Smooth muscle cell (in vitro differentiated cells): Measurements from ENCODE around the gene GREB1. TPM values are rescaled to one million over a fixed set of nuclear protein-coding genes. Genes with fewer than 3 reads are reported as not detected.

Source experiments
- DNase-seq: peaks from one replicate; lab custom pipeline; 2025; ENCODE audit not compliant: unreplicated experiment; lab: John Stamatoyannopoulos, UW
- H2AFZ ChIP-seq: fragments of 200-600 bp; sonication (generic); 2 replicates; pipeline ENCODE4 v1.6.0; 2016; ENCODE audit warnings: antibody characterized with exemption, low read depth, mild to moderate bottlenecking
- H3F3A ChIP-seq: fragments of 200-600 bp; sonication (generic); 2 replicates; pipeline ENCODE4 v1.6.0; 2017; ENCODE audit warnings: antibody characterized with exemption, low read depth
- H3K27ac ChIP-seq: fragments of 200-600 bp; sonication (generic); 2 replicates; pipeline ENCODE4 v1.5.1; 2016; ENCODE audit warnings: low read depth, mild to moderate bottlenecking
- H3K27me3 ChIP-seq: fragments of 200-600 bp; sonication (generic); 2 replicates; pipeline ENCODE4 v1.6.1; 2016; ENCODE audit warnings: low read depth, mild to moderate bottlenecking
- H3K36me3 ChIP-seq: fragments of 200-600 bp; sonication (generic); 2 replicates; pipeline ENCODE4 v1.5.1; 2016; ENCODE audit warnings: low read depth
- H3K4me1 ChIP-seq: fragments of 200-600 bp; sonication (generic); 2 replicates; pipeline ENCODE4 v1.5.1; 2016; ENCODE audit warnings: low read depth
- H3K4me2 ChIP-seq: fragments of 200-600 bp; sonication (generic); 2 replicates; pipeline ENCODE4 v1.6.0; 2016; ENCODE audit warnings: mild to moderate bottlenecking
- H3K4me3 ChIP-seq: fragments of 200-600 bp; sonication (generic); 2 replicates; pipeline ENCODE4 v1.5.1; 2016; ENCODE audit warnings: mild to moderate bottlenecking
- H3K79me2 ChIP-seq: fragments of 200-600 bp; sonication (generic); 2 replicates; pipeline ENCODE4 v1.6.0; 2016; ENCODE audit warnings: low read depth, mild to moderate bottlenecking
- H3K9ac ChIP-seq: fragments of 200-600 bp; sonication (generic); 2 replicates; pipeline ENCODE4 v1.6.0; 2016; ENCODE audit warnings: low read depth
- H3K9me3 ChIP-seq: fragments of 200-600 bp; sonication (generic); replicated peaks from 2 replicates; pipeline ENCODE4 v1.5.1; 2016; ENCODE audit warnings: low read depth
- H4K20me1 ChIP-seq: fragments of 200-600 bp; sonication (generic); 2 replicates; pipeline ENCODE4 v1.6.0; 2016; ENCODE audit warnings: low read depth
- CTCF ChIP-seq: fragments of 200-600 bp; sonication (generic); IDR thresholded peaks from 2 replicates; pipeline ENCODE4 v1.5.1; 2017; ENCODE audit warnings: borderline replicate concordance, mild to moderate bottlenecking, antibody characterized with exemption; ENCODE audit not compliant: insufficient read depth, poor library complexity, severe bottlenecking
- WGBS: methylation state at CpG from one replicate; pipeline ENCODE4 v1.1.7; 2016; ENCODE audit warnings: low lambda C conversion rate; 5-methylcytosine and 5-hydroxymethylcytosine counted together
- polyA plus RNA-seq: library from polyadenylated mRNA; unstranded; fragments of >200 nt; fragmentation: Nextera tagmentation; extraction: Ambion mirVana; gene quantifications from 2 replicates; pipeline ENCODE4 v1.2.1, GENCODE V29; 2016
- total RNA-seq: library from RNA; depleted of rRNA; stranded (reverse); fragments of >200 nt; gene quantifications from 2 replicates; pipeline ENCODE4 v1.2.3, GENCODE V29; 2014

Gene GREB1
- total and polyA plus RNA-seq, 2 experiments from 2014 or later: 1.7 to 4.3 TPM

- no peak for TF ChIP-seq CTCF
- Histone ChIP-seq H3K4me3 (no peak overlapping the region), H3K4me2 (no peak overlapping the region), H3K4me1 (no peaks in the 10 kb centered on the region), H2AFZ (no peak overlapping the region), H3K79me2 (no peaks in the 10 kb centered on the region), H3K27me3 (no peaks in the 10 kb centered on the region), H3F3A (no peaks in the 10 kb centered on the region), H3K9ac (no peak overlapping the region), H3K36me3 (no peaks in the 10 kb centered on the region), H4K20me1 (no peaks in the 10 kb centered on the region), H3K9me3 (no peaks in the 10 kb centered on the region), H3K27ac (no peak overlapping the region)
- no peak for DNase-seq
- WGBS: 89% methylated on average over 11 of the region's 12 CpGs
Measured at GRCh38 chr2:11589316-11589940, 55.6 kb downstream of the GREB1 start.

- Histone ChIP-seq H3K4me2 (no peak overlapping the region), H3K4me3 (no peak overlapping the region), H2AFZ (no peak overlapping the region), H3K9ac (no peak overlapping the region), H3K79me2 (no peaks in the 10 kb centered on the region), H3K36me3 (no peaks in the 10 kb centered on the region), H3F3A (no peaks in the 10 kb centered on the region), H3K4me1 (no peaks in the 10 kb centered on the region), H3K9me3 (no peaks in the 10 kb centered on the region), H3K27me3 (no peaks in the 10 kb centered on the region), H3K27ac (no peak overlapping the region), H4K20me1 (no peaks in the 10 kb centered on the region)
- no peak for TF ChIP-seq CTCF
- 95% methylated on average over 9 of the region's 9 CpGs for WGBS
- no peak for DNase-seq
Measured at GRCh38 chr2:11590193-11590592, 56.3 kb downstream of the GREB1 start.

DNA sequence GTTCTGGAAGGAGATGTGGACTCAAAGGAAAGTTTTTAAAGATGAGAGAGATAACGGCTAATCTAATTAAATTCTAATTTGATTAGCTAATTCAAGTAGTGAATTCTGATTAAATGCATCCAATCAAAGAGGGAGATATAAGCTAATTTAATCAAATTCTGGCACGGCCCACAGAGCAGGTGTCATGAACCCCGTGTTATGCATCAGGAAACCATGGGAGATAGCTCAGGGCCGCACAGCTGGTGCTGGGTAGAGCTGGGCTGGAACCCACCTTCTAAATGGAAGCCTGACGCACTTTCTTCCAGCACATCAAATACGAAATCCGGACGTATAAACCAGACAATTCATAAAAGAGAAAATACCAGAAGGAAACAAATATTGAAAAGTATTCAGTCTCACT, 57.2 kb downstream of the GREB1 start:
- Histone ChIP-seq H3K36me3 (no peaks in the 10 kb centered on the region), H3F3A (no peaks in the 10 kb centered on the region), H3K79me2 (no peaks in the 10 kb centered on the region), H3K27ac (no peak overlapping the region), H3K9me3 (no peaks in the 10 kb centered on the region), H4K20me1 (no peaks in the 10 kb centered on the region), H3K4me1 (no peaks in the 10 kb centered on the region), H3K4me3 (no peak overlapping the region), H2AFZ (no peak overlapping the region), H3K9ac (no peak overlapping the region), H3K27me3 (no peaks in the 10 kb centered on the region), H3K4me2 (no peak overlapping the region)
- no peak for TF ChIP-seq CTCF
- no peak for DNase-seq
- 96% methylated on average over 8 of the region's 8 CpGs for WGBS

GRCh38 chr2:11592671-11593574, 59.1 kb downstream of the GREB1 start:
- Histone ChIP-seq H3K27ac (no peak overlapping the region), H3K4me2 (no peak overlapping the region), H3K9ac (no peak overlapping the region), H3K4me1 (no peaks in the 10 kb centered on the region), H3K27me3 (no peaks in the 10 kb centered on the region), H3K79me2 (no peaks in the 10 kb centered on the region), H3F3A (no peaks in the 10 kb centered on the region), H2AFZ (no peak overlapping the region), H3K4me3 (no peak overlapping the region), H3K9me3 (no peaks in the 10 kb centered on the region), H4K20me1 (no peaks in the 10 kb centered on the region), H3K36me3 (no peaks in the 10 kb centered on the region)
- DNase-seq: no peak
- no peak for TF ChIP-seq CTCF
- WGBS: 96% methylated on average over 50 of the region's 53 CpGs
